Fibroblast of lung (primary cell): ENCODE results near the gene EZR. TPM values are rescaled to one million over a fixed set of nuclear protein-coding genes. Genes with fewer than 3 reads are reported as not detected.

Experiments
- DNase-seq, 2 donors: peaks; one replicate each; pipeline versions ENCODE4 v3.0.0 to v3.0.0-alpha.2; 2010; ENCODE audit warnings: low read depth in 2 of 2
- H2AFZ ChIP-seq: 2 replicates; pipeline ENCODE4 v1.5.1; 2012; ENCODE audit warnings: low read length, control low read depth, inconsistent platforms
- H3K27ac ChIP-seq: 2 replicates; pipeline ENCODE4 v1.5.1; 2011; ENCODE audit warnings: low read length, control low read depth; ENCODE audit not compliant: insufficient read depth
- H3K27me3 ChIP-seq: 2 replicates; pipeline ENCODE4 v1.5.1; 2011; ENCODE audit warnings: mild to moderate bottlenecking, low read length; ENCODE audit not compliant: control insufficient read depth, insufficient read depth
- H3K36me3 ChIP-seq: 2 replicates; pipeline ENCODE4 v1.5.1; 2011; ENCODE audit warnings: low read length; ENCODE audit not compliant: control insufficient read depth, insufficient read depth
- H3K4me1 ChIP-seq: 2 replicates; pipeline ENCODE4 v1.5.1; 2011; ENCODE audit warnings: low read length; ENCODE audit not compliant: control insufficient read depth, insufficient read depth; ENCODE audit errors: extremely low read depth
- H3K4me2 ChIP-seq: 2 replicates; pipeline ENCODE4 v1.5.1; 2011; ENCODE audit warnings: low read length, control low read depth; ENCODE audit not compliant: insufficient read depth; ENCODE audit errors: extremely low read depth
- H3K4me3 ChIP-seq, 4 experiments: fragments of 200-600 bp in 1 of 4; sonication (generic) in 1 of 4; replicated peaks in 1 of 4; 2 replicates each; pipeline ENCODE4 v1.5.1; 2011 to 2016; ENCODE audit warnings: low read length in 4 of 4, low read depth in 3 of 4, mild to moderate bottlenecking in 3 of 4, control low read depth in 2 of 4, inconsistent platforms in 1 of 4, mixed read lengths in 1 of 4; ENCODE audit not compliant: insufficient read depth in 1 of 4; ENCODE audit errors: control extremely low read depth in 1 of 4
- H3K79me2 ChIP-seq: 2 replicates; pipeline ENCODE4 v1.5.1; 2012; ENCODE audit warnings: mild to moderate bottlenecking, low read length, inconsistent platforms; ENCODE audit not compliant: control insufficient read depth, insufficient read depth
- H3K9ac ChIP-seq: 2 replicates; pipeline ENCODE4 v1.5.1; 2011; ENCODE audit warnings: mild to moderate bottlenecking, low read length, control low read depth; ENCODE audit not compliant: insufficient read depth
- H3K9me3 ChIP-seq: 2 replicates; pipeline ENCODE4 v1.5.1; 2012; ENCODE audit warnings: low read depth, low read length; ENCODE audit not compliant: control insufficient read depth, insufficient read depth
- H4K20me1 ChIP-seq: 2 replicates; pipeline ENCODE4 v1.5.1; 2011; ENCODE audit warnings: low read length; ENCODE audit not compliant: control insufficient read depth, insufficient read depth; ENCODE audit errors: extremely low read depth
- CTCF ChIP-seq, 2 donors: IDR thresholded peaks in 1 of 2; conservative IDR thresholded peaks in 1 of 2; 1 replicate in 1 of 2; 2 replicates in 1 of 2; pipeline ENCODE4 v1.5.1; 2011 to 2012; ENCODE audit warnings: low read length in 2 of 2, control low read depth in 1 of 2, inconsistent platforms in 1 of 2, low read depth in 1 of 2, mild to moderate bottlenecking in 1 of 2
- EZH2 ChIP-seq: IDR thresholded peaks from 2 replicates; pipeline ENCODE4 v1.5.1; 2012; ENCODE audit warnings: low read length, control low read depth, mild to moderate bottlenecking; ENCODE audit errors: missing control alignments
- polyA plus RNA-seq, 2 donors: library from polyadenylated mRNA; depleted of rRNA in 1 of 2; stranded (reverse) in 1 of 2; unstranded in 1 of 2; fragments of >200 nt; gene quantifications; 2 replicates each; pipeline ENCODE4 v1.2.1, GENCODE V29; 2011 to 2012; ENCODE audit warnings: missing spikeins in 1 of 2
- total RNA-seq: library from RNA; depleted of rRNA; stranded (reverse); fragments of >200 nt; gene quantifications from 2 replicates; pipeline ENCODE4 v1.2.1, GENCODE V29; 2014

The EZR gene
- total and polyA plus RNA-seq, 2 donors (not counting 1 experiment from before 2014, with no cell fraction given), result 89.0 to 132 TPM

DNA sequence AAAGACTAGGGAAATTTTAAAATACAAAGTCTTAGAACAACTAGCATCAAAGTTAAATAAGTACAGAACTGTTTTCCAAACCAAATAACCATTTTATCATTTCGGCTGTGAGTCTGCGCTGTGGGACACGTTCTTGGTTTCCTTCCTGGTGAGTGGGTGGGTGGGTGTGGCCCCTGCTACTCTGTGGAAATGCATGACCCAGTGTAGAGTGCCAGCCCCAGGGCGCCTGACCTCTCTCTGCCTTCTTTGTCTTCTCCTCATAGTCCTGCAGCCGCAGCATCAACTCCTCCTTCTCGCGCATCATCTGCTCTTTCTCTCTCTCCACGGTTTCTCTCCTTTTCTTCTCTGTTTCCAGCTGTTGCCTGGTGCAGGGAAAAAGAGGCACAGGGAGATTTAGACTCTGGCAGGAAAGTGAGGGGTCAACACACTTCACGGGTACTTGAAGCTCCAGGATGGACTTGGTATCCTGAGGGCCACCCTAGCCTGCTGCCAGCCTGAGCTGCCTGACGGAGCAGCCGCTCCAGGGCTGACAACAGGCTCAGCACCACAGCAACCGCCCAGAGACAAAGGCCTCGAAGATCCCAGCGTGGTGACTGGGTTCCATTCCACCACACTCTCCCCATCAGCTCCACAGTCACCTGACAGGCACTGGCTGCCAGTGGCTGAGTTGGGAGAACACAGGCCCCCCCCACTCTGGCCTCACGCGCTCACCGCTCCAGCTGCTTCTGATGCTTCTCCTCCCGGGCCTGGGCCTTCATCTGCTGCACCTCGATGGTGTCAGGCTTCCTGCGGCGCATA is 48.4 kb downstream of the EZR start:
- Histone ChIP-seq H3K27me3 (no peaks in the 10 kb centered on the region), H3K36me3 (peaks cover 42% of the 10 kb centered on the region), H3K4me2 (no peak overlapping the region), H3K4me1 (no peaks in the 10 kb centered on the region), H3K4me3 (no peak overlapping the region), H3K9ac (no peak overlapping the region), H3K27ac (no peak overlapping the region), H2AFZ (no peak overlapping the region), H3K9me3 (no peaks in the 10 kb centered on the region), H4K20me1 (no peaks in the 10 kb centered on the region), H3K79me2 (no peaks in the 10 kb centered on the region)
- DNase-seq, result peak in 1 of 2 donors; percentile 38
- TF ChIP-seq CTCF (conservative IDR thresholded peaks at IDR 0.05 in 1 of 2, IDR thresholded peaks at IDR 0.05 in 1 of 2; ENCODE audit: low read depth in 1 of 2, low read length in 2 of 2) (no peak), EZH2 (no peak)

DNA sequence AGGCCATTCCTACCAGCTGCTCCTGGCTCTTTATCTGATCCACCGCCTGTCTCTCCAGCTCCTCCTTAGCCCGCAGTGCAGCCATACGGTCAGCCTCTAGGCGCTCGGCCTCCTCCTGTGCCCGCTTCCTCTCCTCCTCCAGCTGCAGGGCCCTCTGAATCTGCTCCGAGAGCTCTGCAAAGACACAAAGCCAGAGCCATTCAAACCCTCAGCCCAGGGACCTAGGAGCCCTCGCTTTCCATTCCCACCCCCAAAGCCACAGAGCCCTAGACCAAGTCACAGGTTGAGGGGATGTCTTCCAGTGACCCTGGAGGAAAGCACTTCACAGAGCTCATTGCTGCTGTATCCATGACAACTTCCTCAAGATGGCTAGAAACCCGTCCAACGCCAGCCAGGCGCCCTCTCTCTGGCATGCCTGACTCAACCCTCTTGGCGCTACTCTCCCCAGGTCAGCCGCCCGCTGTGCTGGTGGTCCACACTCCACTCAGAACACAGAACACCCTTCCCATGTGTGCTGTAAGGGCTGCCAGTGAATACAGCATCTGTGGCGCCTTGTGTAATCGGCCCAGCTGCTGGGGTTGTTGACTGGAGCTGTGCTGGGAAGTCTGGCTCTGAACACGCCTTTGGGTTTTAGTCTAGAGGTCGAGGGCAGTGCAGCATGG is 49.3 kb downstream of the EZR start:
- Histone ChIP-seq H3K9ac (no peak overlapping the region), H3K4me2 (no peak overlapping the region), H4K20me1 (no peaks in the 10 kb centered on the region), H2AFZ (no peak overlapping the region), H3K4me3 (no peak overlapping the region), H3K36me3 (peaks cover 44% of the 10 kb centered on the region), H3K27ac (no peak overlapping the region), H3K27me3 (no peaks in the 10 kb centered on the region), H3K79me2 (no peaks in the 10 kb centered on the region), H3K9me3 (no peaks in the 10 kb centered on the region), H3K4me1 (no peaks in the 10 kb centered on the region)
- DNase-seq, result peak in 1 of 2 donors; percentile 64
- TF ChIP-seq EZH2 (no peak), CTCF (conservative IDR thresholded peaks at IDR 0.05 in 1 of 2, IDR thresholded peaks at IDR 0.05 in 1 of 2; ENCODE audit: low read depth in 1 of 2, low read length in 2 of 2) (no peak)

DNA sequence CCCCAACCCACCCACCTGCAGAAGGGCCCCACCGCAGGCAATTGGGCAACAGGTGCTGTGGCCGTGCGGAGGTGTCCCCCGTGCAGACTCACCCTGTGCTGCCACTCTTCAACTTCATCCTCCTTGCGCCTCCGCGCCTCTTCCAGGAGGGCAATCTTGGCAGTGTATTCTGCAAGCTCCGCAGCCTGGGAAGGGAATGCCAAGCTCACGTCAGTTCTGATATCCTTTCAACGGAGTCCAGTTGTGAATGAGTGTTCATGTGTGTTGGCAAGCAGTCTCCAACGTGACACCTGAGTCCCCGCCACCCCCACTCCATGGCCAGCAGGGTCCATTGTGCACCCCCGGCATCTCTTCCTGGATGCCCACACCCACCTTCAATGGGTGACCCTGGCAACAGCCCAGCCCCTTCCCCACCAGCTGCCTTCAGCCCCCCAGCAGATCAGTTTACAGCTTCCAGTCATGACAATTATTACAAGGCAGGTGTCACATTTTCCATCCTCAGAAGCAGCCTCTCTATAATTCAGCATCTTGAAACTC is 49.9 kb downstream of the EZR start:
- peaks cover 46% of the 10 kb centered on the region for H3K36me3 ChIP-seq
- DNase-seq, result no peak
- TF ChIP-seq EZH2 (no peak), CTCF (conservative IDR thresholded peaks at IDR 0.05 in 1 of 2, IDR thresholded peaks at IDR 0.05 in 1 of 2; ENCODE audit: low read depth in 1 of 2, low read length in 2 of 2) (no peak)

More for the DNA sequence above, 49.9 kb downstream of the EZR start:
- no peak overlapping the region for H3K27ac ChIP-seq
- H3K4me1 ChIP-seq, result no peaks in the 10 kb centered on the region
- H2AFZ ChIP-seq, result no peak overlapping the region
- H3K9me3 ChIP-seq, result no peaks in the 10 kb centered on the region
- no peak overlapping the region for H3K4me3 ChIP-seq
- H4K20me1 ChIP-seq, result no peaks in the 10 kb centered on the region
- H3K4me2 ChIP-seq, result no peak overlapping the region
- no peak overlapping the region for H3K9ac ChIP-seq
- no peaks in the 10 kb centered on the region for H3K27me3 ChIP-seq
- no peaks in the 10 kb centered on the region for H3K79me2 ChIP-seq
